HG02943 (cell line): ENCODE data around the gene ZBTB8OS.
A peak's percentile ranks its signal among the peaks of the same experiment; 100 is the strongest.
"Not testable (repeated sequence)": the region's sequence is repeated elsewhere in the genome, so short reads cannot be mapped to it uniquely, and the experiment has no call there.

ENCODE experiments used
- ATAC-seq: cut with Tn5 transposase; IDR thresholded peaks from one replicate; pipeline ENCODE4 v1.9.1; 2021; ENCODE audit warnings: mild to moderate bottlenecking, low read depth, moderate library complexity; ENCODE audit not compliant: unreplicated experiment

ZBTB8OS gene

DNA sequence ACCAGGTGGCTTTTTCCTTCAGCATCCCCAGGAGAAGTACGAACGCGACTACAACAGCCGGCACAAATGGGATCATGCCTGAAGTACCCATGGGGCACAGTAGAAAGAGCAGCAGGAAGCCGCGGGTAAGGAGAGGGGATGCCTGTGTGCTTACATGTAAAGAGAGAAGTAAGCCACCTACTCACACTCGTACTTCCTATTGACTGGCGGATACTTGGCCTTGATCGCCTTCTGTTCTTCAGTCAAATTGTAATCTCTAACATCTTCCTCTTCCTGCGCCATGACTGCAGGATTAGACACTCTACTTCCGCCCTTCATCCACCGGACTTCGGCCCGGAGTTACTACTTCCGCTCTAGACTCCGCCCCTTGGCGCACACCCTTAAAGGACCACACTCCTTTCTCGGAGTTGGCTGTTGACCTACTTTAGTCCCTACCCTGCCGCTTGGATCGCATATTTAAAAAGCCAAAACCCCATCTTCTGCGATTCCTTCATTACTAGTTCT, at the start of gene ZBTB8OS:
Gene ZBTB8OS (minus strand): TSS at position 303 of the 504 bp plus-strand sequence. CDS start 21 bp downstream, at position 282.
- peak; percentile 57 for ATAC-seq

- ATAC-seq: not testable (repeated sequence)
These were observed 46.6 kb upstream of the ZBTB8OS start for GRCh38 chr1:32696996-32697395.

DNA sequence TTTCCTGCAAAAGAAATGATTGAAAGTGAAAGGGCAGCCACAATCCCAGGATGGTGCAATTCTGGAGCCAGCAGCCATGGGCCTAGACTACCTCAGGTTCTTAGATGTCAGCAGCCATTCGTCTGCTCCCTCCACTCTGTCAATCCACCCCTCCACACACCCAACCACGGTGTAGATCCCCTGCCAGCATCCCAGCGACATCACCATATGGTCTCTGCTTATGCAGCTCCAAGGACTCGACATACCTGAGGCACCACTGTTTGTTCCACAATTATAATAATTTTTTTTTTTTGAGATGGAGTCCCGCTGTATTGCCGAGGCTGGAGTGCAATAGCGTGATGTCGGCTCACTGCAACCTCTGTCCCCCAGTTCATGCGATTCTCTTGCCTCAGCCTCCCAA, 45.7 kb upstream of the ZBTB8OS start:
- ATAC-seq: no peak

GRCh38 chr1:32695098-32695904, 45.0 kb upstream of the ZBTB8OS start:
- no peak for ATAC-seq

GRCh38 chr1:32693455-32694174, 43.3 kb upstream of the ZBTB8OS start:
- ATAC-seq: no peak

DNA sequence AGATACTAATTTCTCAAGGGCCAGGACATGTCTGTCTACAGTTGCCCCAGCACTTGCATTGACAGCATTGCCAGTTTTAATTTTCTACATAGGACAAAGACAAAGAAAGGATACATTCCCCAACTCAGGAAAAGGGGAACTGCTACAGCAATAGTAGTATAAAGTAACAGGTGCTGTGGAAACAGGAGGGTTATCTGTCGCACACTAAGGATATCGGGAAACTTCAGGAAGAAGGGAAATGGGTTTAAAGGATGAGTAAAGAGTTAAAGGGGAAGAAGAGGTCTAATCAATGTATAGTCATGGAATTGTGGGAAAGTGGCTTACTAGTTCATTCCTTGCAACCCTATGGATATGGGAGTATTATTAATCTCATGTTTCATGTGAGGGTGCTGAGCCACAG, 36.0 kb upstream of the ZBTB8OS start:
- no peak for ATAC-seq

DNA sequence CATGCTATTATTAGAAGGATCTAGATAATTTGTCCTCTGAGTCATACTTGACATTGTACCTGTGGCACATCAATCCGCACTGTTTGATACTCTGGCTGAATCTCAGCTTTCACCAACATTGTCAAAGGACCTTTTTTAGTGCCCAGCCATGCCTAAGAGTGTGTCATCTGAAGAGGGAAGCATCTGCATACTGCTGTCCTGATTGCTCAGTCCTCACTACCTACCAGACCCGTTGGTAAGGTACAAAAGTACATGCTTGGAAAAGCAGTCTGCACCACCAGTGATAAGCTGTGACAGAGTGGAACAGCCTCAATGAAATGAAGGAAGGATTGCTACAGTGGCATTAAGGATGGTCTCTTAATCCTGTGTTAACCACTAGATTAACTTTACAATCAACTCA, 35.1 kb upstream of the ZBTB8OS start:
- ATAC-seq: no peak

DNA sequence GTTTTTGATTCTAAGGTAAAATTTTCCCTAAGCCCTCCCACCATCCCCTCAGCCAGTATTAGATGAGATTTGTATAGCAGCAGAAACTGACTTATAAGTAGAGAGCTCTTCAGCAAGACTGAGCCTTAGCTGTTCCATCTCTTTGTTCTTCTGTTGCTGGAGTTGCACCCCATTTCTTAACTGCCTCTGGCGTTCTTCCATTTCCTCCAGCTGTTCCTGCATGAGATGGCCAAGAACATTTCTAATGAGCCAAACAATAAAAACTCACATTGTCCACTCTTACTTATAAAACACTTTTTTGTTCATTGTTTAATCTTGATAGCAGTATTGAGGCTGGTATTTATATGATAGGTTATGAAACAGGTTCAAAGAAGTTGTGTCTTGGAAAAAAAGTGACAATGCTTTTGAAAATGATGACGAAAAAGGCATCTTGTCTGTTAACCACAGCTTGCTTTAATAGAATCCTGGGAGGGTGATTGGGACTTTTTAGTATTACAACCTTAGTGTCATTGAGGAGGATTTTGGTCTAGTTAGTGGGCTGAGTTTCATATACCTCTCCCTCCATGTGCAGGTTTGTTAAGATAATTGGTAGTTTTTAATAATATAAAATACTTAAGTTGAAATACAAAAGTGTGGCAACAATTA, 33.9 kb upstream of the ZBTB8OS start:
- ATAC-seq: no peak

GRCh38 chr1:32683397-32683796, 33.0 kb upstream of the ZBTB8OS start:
- no peak for ATAC-seq

DNA sequence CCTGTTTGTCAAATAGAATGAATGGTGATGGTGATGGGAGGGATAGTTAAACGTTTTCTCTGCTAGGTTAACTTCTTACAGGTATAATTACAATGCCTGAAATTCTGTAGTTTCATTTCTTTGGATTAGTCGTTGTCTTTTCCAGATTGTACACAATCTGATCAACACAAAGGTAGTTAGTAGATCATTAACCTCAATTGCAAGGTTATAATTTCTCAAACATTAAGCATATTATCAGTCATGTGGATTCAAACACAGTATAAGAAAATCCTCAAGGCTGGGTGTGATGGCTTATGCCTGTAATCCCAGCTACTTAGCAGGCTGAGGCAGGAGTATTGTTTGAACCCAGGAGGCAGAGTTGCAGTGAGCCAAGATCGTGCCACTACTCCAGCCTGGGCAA, 31.6 kb upstream of the ZBTB8OS start:
- ATAC-seq: no peak

DNA sequence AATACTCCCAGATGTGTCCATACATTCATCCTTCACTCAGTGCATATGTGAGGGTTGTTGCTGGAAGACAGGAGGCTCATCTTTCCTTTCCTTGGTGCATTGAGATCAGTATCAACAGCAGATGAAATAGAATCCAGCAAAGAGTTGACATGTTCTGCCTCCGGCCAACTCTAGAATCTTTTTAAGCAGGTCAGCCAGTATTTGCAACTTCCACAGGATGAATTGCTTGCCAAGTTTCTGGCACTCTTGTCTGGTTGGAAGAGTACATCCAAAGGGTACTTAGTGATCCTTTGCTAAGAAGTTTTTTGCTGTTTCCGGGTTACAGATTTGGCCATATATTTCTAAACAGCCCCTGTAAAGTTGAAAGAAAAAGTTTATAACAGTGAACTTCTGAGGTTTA, 31.2 kb upstream of the ZBTB8OS start:
- no peak for ATAC-seq

GRCh38 chr1:32680642-32681041, 30.3 kb upstream of the ZBTB8OS start:
- no peak for ATAC-seq

DNA sequence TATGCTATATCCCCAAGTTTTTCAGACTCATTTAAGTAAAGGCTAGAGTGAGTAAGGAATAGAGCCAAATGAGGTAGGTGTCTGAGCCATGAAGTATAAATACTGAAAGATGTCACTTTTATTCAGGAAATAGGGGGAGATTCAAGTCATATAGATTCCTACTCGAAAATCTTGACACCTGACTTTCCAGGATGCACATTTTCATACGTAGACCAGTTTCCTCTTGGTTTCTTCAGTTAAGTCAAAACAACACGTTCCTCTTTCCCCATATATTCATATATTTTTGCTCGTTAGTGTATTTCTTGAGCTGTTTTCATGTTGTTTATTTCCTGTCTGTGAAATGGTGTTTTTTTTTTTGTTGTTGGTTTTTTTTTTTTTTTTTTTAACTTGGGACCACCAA, 29.6 kb upstream of the ZBTB8OS start:
- not testable (repeated sequence) for ATAC-seq

- ATAC-seq: no peak
These were observed 26.6 kb upstream of the ZBTB8OS start for GRCh38 chr1:32676945-32677344.

GRCh38 chr1:32668716-32669115, 18.4 kb upstream of the ZBTB8OS start:
- not testable (repeated sequence) for ATAC-seq

DNA sequence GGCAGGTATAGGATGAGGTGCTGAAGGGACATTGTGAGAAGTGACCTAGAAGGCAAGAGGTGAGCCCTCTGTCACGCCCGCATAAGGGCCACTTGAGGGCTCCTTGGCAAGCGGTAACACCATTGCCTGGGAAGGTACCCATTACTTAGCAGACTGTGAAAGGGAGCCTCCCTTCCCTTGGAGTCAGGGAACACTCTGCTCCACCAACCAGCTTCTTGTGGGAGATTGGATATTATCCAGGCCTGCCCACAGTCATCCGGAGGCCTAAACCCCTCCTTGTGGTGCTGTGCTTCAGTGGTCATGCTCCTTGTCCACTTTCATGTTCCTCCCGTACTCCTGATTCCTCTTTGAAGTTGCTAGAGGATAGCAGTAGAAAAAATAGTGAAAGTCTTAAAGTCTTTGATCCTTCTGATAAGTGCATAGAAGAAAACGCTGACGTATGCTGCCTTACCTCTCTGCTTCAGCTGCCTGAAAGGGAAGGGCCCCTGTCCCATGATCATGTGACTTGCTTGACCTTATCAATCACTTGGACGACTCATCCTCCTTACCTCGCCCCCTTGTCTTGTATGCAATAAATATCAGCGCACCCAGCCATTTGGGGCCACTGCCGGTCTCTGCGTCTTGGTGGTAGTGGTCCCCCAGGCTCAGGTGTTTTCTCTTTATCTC, 16.7 kb upstream of the ZBTB8OS start:
- ATAC-seq: no peak

DNA sequence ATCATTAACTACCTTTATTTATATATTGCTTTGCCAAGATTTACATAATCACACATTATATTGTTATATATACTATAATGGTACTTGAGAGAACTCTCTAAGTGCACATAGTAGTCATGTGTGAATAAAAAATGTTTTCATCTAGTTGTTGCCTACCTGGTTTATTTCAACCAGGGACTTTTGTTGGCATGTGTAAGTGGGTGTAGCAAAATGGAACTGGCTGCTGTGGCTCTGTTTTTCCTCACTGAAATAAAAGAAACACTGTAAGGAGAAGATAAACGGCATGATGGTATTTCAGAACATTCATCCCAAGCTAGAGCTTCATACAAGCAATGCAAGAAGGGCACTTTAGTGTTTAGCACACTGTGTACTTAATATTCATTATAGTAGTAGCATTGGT, 15.6 kb upstream of the ZBTB8OS start:
- no peak for ATAC-seq

GRCh38 chr1:32659581-32659980, 9.2 kb upstream of the ZBTB8OS start:
- no peak for ATAC-seq

DNA sequence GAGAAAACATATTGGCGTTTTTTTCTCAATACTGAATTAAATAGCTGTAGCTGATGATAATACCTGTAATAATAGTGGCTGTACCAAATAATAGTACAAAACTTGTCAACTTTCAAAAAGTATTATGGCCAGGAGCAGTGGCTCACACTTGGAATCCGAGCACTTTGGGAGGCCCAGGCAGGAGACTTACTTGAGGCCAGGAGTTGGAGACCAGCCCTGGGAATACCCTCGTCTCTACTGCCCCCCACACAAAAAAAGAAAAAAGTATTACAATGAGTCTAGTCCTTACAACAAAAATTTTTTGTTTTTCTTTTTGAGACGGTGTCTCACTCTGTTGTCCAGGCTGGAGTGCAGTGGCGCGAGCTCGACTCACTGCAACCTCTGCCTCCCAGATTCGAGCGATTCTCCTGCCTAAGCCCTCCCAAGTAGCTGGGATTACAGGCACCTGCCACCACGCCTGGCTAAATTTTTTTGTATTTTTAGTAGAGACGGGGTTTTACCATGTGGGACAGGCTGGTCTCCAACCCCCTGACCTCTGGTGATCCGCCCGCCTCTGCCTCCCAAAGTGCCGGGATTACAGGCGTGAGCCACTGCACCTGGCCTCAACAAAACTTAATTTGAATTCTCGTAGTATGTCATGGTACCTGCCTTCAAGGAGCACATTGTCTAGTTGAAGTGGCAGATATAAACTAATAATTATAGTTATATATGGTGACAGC, 2.1 kb upstream of the ZBTB8OS start:
- ATAC-seq: no peak

DNA sequence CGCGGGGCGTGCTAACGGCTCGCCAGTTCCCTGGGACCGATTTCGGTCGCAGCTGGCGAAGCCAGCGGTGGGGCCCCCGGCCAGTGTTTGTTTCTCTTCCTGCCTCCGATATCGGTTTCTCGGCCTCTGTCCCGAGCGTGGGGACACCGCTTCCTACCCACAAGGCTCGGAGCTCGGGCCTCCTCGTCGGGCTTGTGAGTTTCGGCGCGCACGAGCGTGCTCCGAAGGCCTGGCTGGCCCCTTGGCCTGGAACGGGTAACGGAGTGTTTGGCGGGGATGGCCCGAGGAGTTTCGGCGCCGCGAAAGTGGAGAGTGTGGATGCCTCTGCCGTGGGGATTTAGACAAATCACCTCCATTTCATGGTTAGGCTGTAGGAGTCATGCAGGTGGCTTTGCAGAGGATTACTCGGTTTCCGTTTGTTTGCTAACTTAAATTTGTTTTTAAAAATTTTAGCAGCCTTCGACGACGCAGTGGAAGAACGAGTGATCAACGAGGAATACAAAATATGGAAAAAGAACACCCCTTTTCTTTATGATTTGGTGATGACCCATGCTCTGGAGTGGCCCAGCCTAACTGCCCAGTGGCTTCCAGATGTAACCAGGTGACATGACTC, 1.2 kb upstream of the ZBTB8OS start:
- peak; percentile 24 for ATAC-seq
